ENCODE results near the gene CFAP65.

DNA sequence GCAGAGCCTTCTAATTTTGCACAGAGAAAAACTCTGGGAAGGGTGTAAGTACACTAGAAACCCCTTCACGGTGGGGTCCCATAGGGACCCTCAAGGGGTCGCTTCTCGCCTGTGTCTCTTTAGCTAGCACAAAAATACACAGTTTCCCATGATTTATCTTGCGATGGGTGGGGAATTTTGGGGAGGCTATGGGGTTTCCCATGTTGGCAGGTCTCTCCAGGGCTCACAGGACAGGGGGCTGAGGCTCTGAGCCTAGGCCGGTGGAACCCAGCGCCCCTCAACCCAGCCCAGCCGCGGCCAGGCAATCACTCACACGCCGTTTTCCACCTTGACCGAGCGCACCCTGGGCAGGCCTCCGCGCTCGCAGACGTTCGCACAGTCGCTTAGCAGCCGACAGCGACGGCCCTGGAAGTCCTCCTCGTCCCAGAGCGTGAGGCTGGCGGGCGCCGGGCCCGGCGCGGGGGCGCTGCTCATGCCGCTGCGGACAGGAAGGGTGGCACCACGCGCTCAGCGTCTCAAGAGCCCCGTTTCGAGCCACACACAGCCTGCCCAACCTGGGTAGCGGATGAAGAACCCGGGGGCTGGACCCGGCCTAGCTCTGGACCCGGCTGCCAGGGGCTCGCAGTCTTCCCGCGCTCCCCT lies 48.5 kb downstream of the CFAP65 start:
- TF ChIP-seq CTBP1 (IDR thresholded peaks at IDR 0.05; ENCODE audit: borderline replicate concordance) (no peak), TARDBP (IDR thresholded peaks at IDR 0.05) (no peak), SP1 (IDR thresholded peaks at IDR 0.05) (no peak), NFRKB (IDR thresholded peaks at IDR 0.05) (no peak), FOXM1 (IDR thresholded peaks at IDR 0.05; ENCODE audit: borderline replicate concordance) (no peak), FOXK2 (IDR thresholded peaks at IDR 0.05) (no peak), ZNF384 (IDR thresholded peaks at IDR 0.05) (no peak), BHLHE40 (IDR thresholded peaks at IDR 0.05; ENCODE audit: borderline replicate concordance) (no peak)
